D721Med (cell line): ENCODE measurements around the gene SCN7A.
"Not testable (repeated sequence)": the region's sequence is repeated elsewhere in the genome, so short reads cannot be mapped to it uniquely, and the experiment has no call there.

Experiments
- DNase-seq: peaks from one replicate; pipeline ENCODE4 v3.0.0; 2011; ENCODE audit warnings: low spot score; ENCODE audit not compliant: insufficient read length
- FAIRE-seq: peaks from 2 replicates; lab custom pipeline; 2011; peaks lifted over from hg19 to GRCh38; lab: Jason Lieb, UNC
- TF ChIP-seq, protein P1 (sequence below): IDR thresholded peaks from 2 replicates; pipeline ENCODE4 v1.5.1; 2012; ENCODE audit warnings: mild to moderate bottlenecking, control low read depth; ENCODE audit not compliant: insufficient read depth; ENCODE audit errors: missing control alignments

Gene SCN7A

DNA sequence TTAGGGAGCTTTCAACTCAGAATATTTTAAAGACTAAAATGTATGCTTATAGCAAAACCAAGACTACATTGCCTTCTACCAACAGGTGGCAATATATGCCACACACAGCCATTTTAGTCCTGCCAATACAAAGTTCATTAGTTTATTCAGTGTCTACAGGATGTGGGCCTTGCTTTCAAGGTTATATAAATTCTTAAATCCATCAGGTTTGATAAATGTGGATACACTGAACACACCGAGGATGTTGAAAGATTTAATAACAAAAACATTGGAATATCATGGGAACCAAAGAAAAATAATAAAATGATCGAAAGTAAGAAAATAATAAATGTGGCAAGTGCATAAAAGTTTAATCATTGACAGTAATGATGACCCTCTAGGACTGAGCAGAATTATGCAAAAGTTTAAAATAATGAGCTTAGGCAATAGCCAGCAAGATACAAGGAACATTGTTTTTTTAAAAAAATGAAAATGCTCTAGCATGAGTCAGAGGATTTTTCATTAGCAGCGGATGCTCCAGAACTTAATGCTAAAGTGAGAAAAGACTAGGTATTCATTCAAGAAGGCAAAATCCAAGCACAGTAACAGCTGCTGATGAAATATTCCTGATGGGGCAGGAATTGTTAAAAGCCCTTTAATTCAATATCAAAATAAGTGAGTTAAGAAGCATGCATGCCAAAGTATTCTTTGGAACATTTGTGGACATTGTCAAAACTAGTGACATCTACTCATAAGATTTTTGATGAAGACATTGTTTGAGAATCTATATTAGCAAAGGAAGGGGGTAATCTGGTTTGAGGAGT is 132.5 kb downstream of the SCN7A start:
- TF ChIP-seq, protein P1, sequence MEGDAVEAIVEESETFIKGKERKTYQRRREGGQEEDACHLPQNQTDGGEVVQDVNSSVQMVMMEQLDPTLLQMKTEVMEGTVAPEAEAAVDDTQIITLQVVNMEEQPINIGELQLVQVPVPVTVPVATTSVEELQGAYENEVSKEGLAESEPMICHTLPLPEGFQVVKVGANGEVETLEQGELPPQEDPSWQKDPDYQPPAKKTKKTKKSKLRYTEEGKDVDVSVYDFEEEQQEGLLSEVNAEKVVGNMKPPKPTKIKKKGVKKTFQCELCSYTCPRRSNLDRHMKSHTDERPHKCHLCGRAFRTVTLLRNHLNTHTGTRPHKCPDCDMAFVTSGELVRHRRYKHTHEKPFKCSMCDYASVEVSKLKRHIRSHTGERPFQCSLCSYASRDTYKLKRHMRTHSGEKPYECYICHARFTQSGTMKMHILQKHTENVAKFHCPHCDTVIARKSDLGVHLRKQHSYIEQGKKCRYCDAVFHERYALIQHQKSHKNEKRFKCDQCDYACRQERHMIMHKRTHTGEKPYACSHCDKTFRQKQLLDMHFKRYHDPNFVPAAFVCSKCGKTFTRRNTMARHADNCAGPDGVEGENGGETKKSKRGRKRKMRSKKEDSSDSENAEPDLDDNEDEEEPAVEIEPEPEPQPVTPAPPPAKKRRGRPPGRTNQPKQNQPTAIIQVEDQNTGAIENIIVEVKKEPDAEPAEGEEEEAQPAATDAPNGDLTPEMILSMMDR, result peak; percentile 43
- FAIRE-seq, result no peak
- no peak for DNase-seq

DNA sequence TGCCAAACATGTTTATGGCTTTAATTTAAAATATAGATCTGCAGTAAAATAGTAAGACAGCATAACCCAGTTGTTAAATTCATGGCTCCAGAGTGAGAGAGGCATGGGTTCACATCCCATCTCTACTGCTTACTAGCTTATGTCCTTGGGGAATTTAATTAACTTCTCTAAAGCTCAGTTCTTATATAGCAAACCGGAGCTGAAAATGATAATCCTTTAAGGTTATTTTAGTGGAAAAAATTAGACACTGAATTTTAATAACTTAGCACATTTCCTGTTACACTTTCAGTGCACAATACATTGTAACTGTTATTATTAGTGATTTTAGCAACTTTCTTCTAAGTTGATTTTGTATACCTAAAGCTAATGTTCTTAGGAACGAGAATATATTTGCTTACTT is 133.1 kb downstream of the SCN7A start:
- TF ChIP-seq, protein P1, result no peak
- DNase-seq (no peak), FAIRE-seq (no peak)

DNA sequence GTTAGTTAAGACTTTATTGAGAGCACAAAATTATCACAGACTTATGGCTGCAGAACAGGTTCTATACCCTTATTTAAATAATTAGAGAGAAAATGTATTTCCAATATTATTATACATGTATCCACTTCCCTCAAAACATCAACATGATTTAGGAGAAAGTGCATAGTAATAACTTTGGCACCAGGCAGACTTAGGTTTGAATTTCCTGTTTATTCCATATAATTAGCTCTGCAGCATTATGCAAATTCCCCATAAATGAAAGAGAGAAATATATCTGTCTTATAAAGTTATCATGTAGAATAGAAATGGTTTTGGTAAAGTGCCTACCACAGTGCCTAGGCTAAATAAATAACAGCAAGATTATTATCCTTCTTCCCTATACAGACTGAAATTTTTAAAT is 133.6 kb downstream of the SCN7A start:
- DNase-seq (no peak), FAIRE-seq (no peak)
- TF ChIP-seq, protein P1, result no peak

DNA sequence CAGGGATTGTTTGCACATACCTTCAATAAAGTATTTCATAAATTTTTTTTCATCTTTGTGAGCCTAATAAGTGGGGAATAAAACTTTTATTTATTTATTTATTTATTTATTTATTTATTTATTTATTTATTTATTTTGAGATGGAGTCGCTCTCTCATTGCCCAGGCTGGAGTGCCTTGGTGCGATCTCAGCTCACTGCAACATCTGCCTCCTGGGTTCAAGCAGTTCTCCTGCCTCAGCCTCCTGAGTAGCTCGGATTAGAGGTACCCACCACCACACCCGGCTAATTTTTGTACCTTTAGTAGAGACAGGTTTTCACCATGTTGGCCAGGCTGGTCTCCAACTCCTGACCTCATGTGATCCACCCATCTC is 136.1 kb downstream of the SCN7A start:
- FAIRE-seq, DNase-seq: not testable (repeated sequence)

DNA sequence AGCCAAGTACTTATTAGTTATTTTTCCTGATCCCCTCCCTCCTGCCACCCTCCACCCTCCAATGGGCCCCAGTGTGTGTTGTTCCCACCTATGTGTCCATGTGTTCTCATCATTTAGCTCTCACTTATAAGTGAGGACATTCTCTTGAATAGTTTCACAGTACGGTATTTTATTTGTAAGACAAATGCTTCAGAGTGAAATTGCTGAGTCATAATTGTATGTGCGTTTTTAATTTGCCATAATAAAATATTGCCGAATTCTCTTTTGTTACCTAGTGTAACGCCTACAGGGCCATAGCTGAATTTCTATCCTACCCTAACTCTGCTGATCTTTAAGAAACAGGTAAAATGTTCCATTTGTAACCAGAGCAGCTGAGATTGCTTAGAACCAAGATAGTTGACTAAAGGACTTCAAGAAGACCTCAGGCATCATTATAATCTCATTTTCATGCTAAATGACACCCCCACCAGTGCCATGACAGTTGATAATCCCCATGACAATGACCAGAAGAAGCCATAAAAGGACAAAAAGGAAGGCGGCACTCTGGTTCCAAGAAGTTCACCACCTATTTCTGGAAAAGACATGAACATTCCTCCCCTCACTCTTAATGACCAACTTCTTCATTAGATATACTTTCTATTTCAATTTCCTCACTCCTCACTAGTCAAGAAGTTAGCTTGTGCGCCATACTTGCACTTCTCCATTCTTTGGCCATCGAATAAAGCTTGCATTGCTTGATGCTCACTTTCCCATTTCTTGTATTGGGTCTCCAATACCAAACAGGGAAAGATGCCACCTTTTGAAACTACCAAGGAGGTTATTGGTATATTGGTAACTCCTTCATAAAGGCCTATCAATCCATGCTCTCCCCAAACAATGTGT is 136.7 kb downstream of the SCN7A start:
- no peak for FAIRE-seq

More for the DNA sequence above, 136.7 kb downstream of the SCN7A start:
- TF ChIP-seq, protein P1, result no peak
- no peak for DNase-seq
